ENCODE results near the gene ADGRG2. TPM values are rescaled to one million over a fixed set of nuclear protein-coding genes. Genes with fewer than 3 reads are reported as not detected.

Gene ADGRG2
- total RNA-seq, 1 donor from 2014 or later = not detected

DNA sequence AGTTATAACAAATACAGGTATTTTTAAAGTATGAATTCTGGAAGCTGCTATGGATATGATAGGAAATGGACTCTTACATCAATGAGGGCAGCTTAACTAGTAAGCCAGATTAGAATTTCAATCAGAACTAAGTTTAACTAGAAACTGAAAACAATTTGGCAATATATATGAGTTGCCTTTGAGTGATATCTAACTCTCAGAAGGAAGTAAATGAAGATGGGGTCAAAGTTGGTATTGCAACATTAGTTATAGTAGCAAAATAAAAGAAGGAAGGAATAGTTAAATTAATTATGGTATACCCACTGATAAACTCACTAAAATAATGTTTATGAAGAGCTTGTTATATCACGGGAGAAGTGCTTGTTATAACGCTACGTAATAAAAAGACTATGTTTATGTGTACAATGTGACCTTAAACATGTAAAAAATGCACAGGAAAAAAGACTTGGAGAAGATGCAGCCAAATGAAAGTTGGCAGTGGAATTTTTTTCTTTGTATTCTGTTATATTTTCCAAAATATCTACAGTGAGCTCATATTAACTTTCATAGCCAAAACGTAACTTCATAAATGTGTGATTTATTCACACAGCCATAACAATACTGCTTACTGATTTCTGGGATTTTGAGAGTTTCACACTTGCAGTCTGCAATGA is 172.9 kb downstream of the ADGRG2 start:
- no peak for DNase-seq

DNA sequence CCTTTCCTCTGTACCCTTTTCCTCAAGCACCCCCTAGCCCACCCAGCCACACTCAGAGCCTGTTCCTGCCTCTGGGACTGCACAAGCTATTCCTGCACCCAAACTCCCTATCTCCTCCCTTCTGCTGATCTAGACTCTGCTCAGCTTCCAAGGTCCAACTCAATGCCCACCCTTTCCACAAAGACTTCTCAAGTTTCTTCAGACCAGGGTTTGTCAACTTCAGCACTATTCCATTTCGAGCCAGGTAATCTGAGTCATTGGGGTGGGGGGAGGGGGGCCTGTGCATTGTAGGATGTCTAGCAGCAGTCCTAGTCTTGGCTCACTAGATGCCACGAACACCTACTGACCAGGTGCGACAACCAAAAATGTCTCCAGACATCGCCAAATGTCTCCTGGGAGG is 175.7 kb downstream of the ADGRG2 start:
- DNase-seq = no peak

DNA sequence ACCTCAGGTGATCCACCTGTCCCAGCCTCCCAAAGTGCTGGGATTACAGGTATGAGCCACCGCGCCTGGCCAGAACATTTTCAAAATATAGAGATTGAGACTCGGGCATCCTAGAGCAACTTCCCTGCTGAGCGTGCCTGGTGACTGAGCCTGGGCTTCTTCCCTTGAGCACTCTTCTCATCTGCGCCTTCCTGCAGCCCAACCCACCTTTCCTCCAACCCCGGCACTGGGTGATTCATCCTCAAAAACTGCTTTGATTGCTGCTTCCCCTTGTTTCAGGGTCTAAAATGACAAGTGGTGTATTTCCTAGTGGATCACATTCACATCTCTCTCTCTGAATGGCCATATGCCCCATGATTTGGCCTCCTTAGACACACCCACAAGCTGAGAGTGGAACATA is 176.1 kb downstream of the ADGRG2 start:
- no peak for DNase-seq

DNA sequence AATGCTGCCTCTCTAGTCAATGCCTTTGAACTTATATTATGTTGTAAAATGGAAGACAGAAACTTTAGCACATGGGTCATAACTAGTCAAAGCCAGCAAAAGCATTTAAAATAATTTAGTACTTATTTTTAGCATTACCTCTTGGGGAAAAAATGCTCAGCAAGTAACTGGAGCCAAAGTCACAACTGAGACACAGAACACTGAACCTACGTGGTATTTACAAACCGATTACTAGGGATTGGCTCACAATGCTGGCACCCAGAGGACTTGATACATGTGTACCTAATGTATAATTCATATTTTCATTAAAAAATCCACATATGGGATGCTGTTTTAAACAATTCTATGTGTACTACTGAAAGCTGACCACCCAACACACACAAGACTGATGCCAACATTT is 176.8 kb downstream of the ADGRG2 start:
- DNase-seq = no peak

DNA sequence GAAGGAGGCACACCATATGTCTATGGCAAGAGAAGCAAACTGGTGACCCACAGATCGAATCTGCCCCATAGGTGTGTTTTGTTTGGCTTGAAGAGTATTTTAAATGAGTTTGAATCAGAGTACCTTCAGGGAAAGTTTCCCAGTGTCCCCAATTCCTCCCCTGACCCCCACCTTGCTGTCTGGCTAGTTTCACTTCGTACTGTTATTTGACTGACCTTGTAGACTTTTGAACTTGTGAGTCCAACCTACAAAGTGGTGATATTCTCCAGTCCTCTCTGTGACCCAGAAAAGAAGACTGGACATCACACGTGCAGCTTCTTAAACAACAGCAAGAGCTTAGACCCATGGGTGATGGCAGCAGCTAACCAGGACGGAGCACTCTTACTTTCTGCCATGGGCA is 177.8 kb downstream of the ADGRG2 start:
- DNase-seq = no peak

DNA sequence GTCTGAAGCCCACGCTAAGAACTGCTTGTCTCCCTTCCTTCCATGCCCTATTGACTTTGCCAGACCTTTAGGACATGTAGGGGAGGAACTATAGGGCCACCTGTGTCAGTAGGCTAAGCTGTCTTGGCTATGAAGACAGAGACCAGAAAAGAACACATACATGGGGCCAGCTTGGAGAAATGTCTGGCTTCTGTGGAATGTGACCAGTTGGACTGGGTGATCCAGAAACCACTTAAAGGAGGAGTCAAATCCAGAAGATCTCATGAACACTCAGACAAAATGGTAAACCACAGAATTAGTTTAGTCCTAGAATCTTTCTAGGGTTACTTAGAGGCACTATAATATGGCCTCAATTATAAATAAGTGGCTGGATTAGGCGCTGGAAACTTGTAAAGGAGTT is 180.4 kb downstream of the ADGRG2 start:
- no peak for DNase-seq

Other genes starting within 250 kb of the ADGRG2 start
- 10.0 and 13.3 TPM in 2 replicates for gene PHKA2, start 138.4 kb downstream of the ADGRG2 start, total RNA-seq
- gene PDHA1, start 221.5 kb upstream of the ADGRG2 start, total RNA-seq = 61.3 and 126 TPM in 2 replicates